NCI-H2196 treated with DMSO at 0.1 percent for 48 hours (cell line): ENCODE measurements around the gene PDE6B.
"Not testable (repeated sequence)": the region's sequence is repeated elsewhere in the genome, so short reads cannot be mapped to it uniquely, and the experiment has no call there.

Source experiments
- DNase-seq: peaks from one replicate; lab custom pipeline; 2025; ENCODE audit not compliant: unreplicated experiment; lab: John Stamatoyannopoulos, UW

PDE6B gene

DNA sequence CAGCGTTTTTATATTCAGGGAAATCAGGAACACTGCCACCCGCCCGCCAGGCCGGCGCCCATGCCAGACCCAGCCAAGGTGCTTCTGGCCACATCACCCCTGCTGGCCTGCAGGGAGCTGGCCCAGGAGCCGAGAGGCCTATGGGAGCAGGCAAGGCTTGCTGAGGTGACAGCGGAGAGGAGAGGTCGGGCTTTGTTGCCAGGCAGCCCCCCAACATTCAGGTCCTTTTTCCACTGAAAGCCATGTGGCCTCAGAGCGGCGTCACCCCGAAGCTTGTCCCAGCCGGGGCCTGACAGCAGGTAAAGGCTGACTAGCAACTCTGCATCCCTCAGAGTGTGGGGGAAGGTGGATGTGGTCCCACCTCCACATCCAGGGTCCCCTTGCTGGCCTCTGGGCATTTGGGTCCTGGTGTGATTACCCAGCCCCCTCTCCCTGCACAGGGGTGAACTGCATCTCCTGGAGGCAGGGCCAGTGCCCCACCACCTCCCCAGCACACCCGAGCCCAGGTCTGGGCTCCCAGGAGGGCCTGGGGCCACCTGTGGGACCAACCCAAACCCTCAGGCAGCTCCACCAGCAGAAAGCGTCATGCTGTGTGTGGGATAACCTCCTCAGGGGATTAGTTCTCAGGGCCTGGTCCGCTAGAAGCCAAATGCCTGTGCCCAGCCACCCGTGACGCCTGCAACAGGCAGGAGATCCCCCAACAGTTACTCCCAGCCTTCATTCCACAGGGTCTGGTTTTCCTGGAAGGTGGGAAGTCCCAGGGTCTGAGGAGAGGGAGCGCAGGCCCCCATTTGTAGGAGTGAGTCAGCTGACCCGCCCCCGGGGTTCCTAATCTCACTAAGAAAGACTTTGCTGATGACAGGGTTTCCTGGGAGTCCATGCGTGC is at the start of gene PDE6B:
Gene PDE6B, plus strand, starts transcription at position 869 of the 886 bp plus-strand sequence. CDS start 54 bp downstream, outside the sequence.
- DNase-seq, result no peak

DNA sequence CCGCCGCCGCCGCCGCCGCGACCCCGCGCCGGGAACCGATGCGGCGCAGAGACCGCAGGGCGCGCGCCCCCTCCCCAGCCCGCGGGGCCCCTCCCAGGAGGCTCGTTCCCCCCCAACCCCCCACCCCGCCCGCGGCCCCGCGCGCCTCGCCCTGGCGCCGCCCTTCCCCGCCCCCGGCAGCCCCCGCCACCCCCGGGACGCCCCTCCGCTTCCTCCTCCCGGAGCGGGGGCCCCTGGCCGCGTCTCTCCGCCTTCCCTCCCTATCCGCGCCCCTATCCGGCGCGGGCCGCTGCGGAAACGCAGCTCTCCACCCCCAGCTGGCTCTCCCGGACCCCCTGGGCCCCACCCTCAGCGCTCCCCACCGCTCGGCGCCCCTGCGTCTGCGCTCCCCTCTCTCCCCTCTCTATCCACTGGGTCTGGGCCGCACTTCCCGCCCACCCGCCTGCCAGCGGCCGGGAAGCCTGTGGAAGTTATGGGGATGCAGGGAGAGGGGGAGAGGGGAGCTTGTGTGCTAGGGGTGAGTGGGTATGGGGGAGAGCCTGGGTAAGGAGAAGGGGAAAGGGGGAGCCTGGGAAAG is 49.0 kb upstream of the PDE6B start, which contains the start of gene TMEM271:
Gene TMEM271, minus strand, starts transcription at position 51 of the 577 bp plus-strand sequence. CDS start 233 bp downstream, outside the sequence.
- DNase-seq, result no peak

GRCh38 chr4:576991-577498 is 48.3 kb upstream of the PDE6B start:
- DNase-seq, result no peak

DNA sequence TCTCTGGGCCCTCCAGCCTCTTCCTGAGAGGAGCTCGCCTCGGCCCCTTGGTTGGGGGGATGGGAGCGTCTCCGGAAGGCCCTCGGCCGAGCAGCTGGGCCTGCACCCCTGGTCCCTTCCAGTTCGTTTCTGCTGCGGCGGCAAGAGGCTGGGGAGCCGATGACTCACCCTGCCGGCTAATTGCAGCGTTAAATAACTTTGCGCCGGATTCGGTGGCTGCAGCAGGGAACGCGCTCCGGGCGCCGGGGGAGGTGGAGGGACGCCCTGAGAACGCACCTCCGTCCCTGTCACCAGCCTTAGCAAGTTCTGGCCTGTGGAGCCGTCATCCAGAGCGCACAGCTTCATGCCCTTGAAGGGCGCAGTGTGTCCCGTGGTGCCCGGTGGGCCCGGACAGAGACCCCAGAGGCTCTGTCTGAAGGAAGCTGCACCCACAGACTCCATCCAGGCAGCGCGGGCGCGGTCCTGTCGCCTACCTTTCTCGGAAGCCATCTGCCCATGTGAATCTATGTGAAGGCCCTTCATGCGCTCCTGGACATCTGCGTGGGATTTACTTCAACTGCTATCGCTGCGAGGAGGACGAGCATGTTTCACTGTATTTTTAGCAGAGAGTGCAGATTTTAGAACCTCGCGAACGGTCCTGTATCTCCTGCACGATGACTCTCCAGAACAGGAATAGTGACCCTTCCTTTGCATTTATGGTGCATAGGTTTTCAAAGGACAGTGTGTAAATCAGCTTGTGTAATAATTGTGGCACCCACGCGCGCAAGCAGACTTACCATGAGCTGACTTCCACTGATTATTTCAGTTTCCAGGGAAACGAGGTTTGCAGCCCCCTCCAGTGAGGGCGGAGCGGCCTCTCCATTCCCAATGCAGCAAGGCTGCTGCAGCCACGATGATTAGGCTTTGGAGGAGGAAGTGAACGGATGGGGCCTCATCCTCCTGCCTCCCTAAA is 47.6 kb upstream of the PDE6B start:
- DNase-seq, result no peak

GRCh38 chr4:578451-579443 is 46.6 kb upstream of the PDE6B start:
- no peak for DNase-seq

DNA sequence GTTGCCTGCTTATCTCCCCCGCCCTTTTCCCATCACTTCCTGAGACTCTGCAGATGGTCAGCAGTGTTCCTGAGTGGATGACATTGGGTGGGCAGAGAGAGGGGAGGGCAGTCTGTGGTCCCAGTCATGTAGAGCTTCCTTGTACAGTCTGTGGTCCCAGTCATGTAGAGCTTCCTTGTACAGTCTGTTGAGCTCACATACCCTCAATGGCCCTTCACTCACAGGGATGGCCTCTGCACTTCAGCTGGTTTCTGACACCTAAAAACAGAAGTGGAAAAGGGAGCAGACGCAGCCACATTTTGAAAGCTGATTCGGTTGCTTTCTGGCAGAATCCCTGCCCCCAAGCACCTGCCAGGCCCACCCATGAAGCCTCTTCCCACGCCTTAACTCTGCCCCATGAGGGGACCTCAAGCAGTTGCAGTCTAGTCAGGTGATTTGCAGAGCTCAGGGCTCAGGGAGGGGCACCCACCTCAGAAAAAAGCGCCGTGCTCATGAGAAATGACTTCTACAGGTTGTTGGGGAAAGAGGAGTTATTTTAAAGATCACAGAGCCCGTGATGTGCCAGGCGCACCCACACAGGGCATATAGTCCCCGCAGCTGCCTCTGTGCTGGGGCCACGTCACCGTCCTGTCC is 45.7 kb upstream of the PDE6B start:
- no peak for DNase-seq

- no peak for DNase-seq
Measured at GRCh38 chr4:581181-581580, 44.2 kb upstream of the PDE6B start.

GRCh38 chr4:581753-582361 is 43.5 kb upstream of the PDE6B start:
- DNase-seq, result no peak

DNA sequence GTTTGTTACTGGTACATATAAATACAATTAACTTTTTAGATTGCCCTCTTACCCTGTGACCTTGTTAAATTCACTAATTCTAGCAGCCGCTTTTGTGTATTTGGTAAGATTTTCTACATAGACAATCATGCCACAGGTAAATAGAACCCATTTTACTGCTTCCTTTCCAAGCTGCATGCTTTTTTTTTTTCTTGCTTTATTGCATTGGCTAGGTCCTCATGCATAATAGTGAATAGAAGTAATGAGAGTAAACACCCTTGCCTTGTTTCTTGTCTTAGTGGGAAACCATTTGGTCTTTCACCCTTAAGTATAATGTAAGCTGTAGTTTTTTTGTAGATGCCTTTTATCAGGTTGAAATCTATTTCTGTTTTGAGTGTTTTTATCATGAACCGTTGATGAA is 41.6 kb upstream of the PDE6B start:
- no peak for DNase-seq

DNA sequence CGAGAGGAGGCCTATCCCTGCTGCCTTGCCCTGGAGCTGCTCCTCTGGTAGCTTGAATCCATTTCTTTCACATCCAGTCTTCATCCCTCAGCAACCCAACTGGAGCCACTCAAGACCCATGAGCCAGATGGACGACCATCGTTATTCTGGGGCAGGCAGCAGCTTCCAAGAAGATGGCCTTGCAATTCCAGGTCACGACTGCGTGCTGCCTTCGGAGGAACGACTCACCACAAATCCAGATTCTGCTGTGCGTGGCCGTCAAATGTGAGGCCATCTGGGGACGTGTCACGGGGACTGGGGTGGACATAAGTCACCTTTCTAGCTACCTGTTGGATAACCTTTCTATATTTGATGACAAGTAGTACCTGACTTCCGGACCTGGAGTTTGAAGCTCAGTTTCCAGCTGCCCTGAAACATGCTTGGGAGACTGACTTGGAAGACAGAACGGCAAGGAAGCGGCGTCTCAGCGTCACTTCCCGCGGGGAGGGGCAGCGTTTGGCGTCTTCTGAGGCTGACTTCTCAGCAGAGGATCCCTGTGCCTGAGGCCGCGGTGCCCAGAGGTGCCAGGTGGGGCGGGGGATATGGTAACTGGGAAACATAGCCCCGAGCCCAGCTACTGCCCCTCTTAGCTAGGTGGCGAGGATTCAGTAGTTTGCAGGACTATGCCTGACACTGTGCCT is 37.6 kb upstream of the PDE6B start:
- no peak for DNase-seq

DNA sequence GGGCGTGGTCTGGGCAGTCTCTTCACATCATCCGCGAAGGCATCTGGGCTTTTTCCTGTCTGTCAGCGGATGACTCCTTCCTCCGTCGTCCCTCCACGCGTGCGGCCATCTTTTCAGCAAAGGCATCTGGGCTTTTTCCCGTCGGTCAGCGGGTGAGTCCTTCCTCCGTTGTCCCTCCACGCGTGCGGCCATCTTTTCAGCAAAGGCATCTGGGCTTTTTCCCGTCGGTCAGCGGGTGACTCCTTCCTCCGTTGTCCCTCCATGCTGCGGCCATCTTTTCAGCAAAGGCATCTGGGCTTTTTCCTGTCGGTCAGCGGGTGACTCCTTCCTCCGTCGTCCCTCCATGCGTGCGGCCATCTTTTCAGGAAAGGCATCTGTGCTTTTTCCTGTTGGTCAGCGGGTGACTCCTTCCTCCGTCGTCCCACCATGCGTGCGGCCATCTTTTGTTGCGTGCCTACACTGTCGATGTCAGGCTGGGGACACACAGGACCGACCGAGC is 37.0 kb upstream of the PDE6B start:
- DNase-seq, result no peak

DNA sequence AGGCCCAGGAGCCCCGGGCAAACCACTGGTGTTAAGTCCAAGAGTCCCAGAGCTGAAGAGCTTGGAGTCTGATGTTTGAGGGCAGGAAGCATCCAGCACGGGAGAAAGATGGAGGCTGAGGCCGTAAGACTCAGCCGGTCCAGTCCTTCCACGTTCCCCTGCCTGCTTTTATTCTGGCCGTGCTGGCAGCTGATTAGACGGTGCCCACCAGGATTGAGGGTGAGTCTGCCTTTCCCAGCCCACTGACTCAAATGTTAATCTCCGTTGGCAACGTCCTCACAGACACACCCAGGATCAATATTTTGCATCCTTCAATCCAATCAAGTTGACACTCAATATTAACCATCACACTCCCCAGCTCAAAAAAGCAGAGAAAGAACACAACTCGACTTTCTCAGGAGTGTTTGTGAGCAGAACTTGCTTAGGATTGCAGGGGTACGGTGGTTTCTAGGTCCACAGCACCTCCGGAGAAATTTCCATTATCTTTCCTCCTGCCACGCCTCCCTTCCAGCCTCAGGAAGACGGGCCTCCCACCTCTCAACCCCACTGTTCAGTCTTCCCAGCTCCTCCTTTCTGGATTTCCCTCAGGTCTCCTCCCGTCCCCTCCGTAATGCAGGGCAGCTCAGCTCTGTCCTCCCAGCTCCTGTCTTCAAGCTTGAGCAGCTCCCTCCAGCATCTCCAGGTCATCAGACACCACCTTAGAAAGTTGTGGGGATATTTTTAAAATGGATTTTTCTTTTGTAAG is 36.0 kb upstream of the PDE6B start:
- DNase-seq, result no peak

GRCh38 chr4:590313-590841 is 35.0 kb upstream of the PDE6B start:
- DNase-seq, result no peak

DNA sequence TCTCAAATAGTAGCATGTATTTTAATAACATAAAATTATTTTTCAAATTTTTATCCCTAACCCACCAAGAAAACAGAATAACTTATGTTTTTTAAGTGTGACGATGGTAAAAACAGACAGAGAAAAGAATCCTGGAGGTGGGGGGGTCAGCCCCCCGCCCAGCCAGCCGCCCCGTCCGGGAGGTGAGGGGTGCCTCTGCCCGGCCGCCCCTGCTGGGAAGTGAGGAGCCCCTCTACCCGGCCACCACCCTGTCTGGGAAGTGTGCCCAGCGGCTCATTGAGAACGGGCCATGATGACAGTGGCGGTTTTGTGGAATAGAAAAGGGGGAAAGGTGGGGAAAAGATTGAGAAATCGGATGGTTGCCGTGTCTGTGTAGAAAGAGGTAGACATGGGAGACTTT is 33.2 kb upstream of the PDE6B start:
- DNase-seq, result not testable (repeated sequence)

- no peak for DNase-seq
Measured at GRCh38 chr4:592825-593520, 32.4 kb upstream of the PDE6B start.

- DNase-seq, result no peak
Measured at GRCh38 chr4:598925-599324, 26.4 kb upstream of the PDE6B start.

DNA sequence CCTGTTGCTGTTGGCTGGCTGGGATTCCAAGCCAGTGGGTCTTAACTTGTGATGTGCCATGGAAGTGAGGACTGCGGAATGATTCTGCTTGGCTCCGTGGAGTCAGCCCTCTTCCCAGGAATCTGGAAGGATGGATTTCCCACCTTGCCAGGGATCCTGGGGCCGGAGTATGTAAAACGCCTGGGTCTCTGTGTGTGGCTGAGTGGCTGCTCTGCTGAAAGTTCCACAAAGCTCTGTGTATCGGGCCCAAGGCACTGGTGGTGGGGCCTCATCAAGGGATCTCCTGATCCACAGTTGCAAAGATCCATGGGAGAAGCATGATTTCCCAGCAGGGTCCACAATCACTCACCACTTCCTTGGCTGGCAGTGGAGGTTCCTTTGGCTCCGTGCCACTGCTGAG is 25.2 kb upstream of the PDE6B start:
- DNase-seq, result no peak
